AG04450 (cell line): ENCODE data around the gene FAM174B. TPM values are rescaled to one million over a fixed set of nuclear protein-coding genes. Genes with fewer than 3 reads are reported as not detected.

ENCODE experiments used
- CTCF ChIA-PET: fragments of 300-600, 350-600 bp; formaldehyde crosslinking; extraction: SDS; loops from one replicate; lab custom pipeline; 2022; ENCODE audit warnings: antibody characterized with exemption, inconsistent platforms; lab: Charles Lee
- POLR2A ChIA-PET: fragments of 350-600 bp; formaldehyde crosslinking; extraction: SDS; loops from one replicate; lab custom pipeline; 2021; ENCODE audit warnings: antibody characterized with exemption, inconsistent platforms; lab: Yijun Ruan, JAX
- DNase-seq: peaks from one replicate; pipeline ENCODE4 v3.0.0-alpha.2; 2011; ENCODE audit warnings: low read depth, low spot score
- H3K27ac ChIP-seq: one replicate; pipeline ENCODE4 v1.5.1; 2012; ENCODE audit warnings: low read depth, low read length, control low read depth
- H3K27me3 ChIP-seq: one replicate; pipeline ENCODE4 v1.6.0; 2012; ENCODE audit warnings: low read length; ENCODE audit not compliant: control insufficient read depth, insufficient read depth
- H3K4me3 ChIP-seq: 2 replicates; pipeline ENCODE4 v1.5.1; 2011; ENCODE audit warnings: mild to moderate bottlenecking, low read depth, low read length, control low read depth
- H3K9me3 ChIP-seq: 2 replicates; pipeline ENCODE4 v1.5.1; 2012; ENCODE audit warnings: low read length; ENCODE audit not compliant: control insufficient read depth, insufficient read depth
- CTCF ChIP-seq: IDR thresholded peaks from 2 replicates; pipeline ENCODE4 v1.5.1; 2011; ENCODE audit warnings: low read depth, low read length, control low read depth, inconsistent platforms
- polyA plus RNA-seq: library from polyadenylated mRNA; depleted of rRNA; stranded (reverse); fragments of >200 nt; gene quantifications from 2 replicates; pipeline ENCODE4 v1.2.3, GENCODE V29; 2011

The FAM174B gene
- polyA plus RNA-seq, 1 experiment = 2.1 TPM

- Histone ChIP-seq H3K27me3 (no peaks in the 10 kb centered on the region), H3K9me3 (no peaks in the 10 kb centered on the region), H3K4me3 (no peak overlapping the region), H3K27ac (peak overlapping the region; percentile 31)
- ChIA-PET CTCF (interaction anchor here (2.1 kb wide), 1 partner anchor 27 kb away, joined by 5 read pairs; no protein-coding TSS in a partner anchor), POLR2A (interaction anchor here (0.9 kb wide), 1 partner anchor 28 kb away, joined by 3 read pairs; no protein-coding TSS in a partner anchor)
- peak; percentile 11 for DNase-seq
- TF ChIP-seq CTCF = no peak
These were observed 31.6 kb upstream of the FAM174B start for GRCh38 chr15:92687195-92687602.

- H3K27me3 ChIP-seq = no peaks in the 10 kb centered on the region
- CTCF ChIA-PET = interaction anchor here (1.6 kb wide), 1 partner anchor 162 kb away, joined by 6 read pairs; no protein-coding TSS in a partner anchor
- DNase-seq = no peak
- no peaks in the 10 kb centered on the region for H3K9me3 ChIP-seq
- POLR2A ChIA-PET = no interaction called here
- no peak overlapping the region for H3K27ac ChIP-seq
- no peak overlapping the region for H3K4me3 ChIP-seq
- TF ChIP-seq CTCF = peak; percentile 30; the same call in 1 of the 2 replicates
These were observed 27.9 kb upstream of the FAM174B start for GRCh38 chr15:92683511-92683834.

- H3K4me3 ChIP-seq = no peak overlapping the region
- no peak for TF ChIP-seq CTCF
- ChIA-PET POLR2A (interaction anchor here (0.8 kb wide), 1 partner anchor 31 kb away, joined by 5 read pairs; no protein-coding TSS in a partner anchor), CTCF (interaction anchor here (1.2 to 1.6 kb wide), 2 partner anchors 32 to 161 kb away, joined by 6 to 8 read pairs; no protein-coding TSS in a partner anchor)
- DNase-seq = no peak
- H3K27me3 ChIP-seq = no peaks in the 10 kb centered on the region
- no peaks in the 10 kb centered on the region for H3K9me3 ChIP-seq
- peak overlapping the region; percentile 39 for H3K27ac ChIP-seq
These were observed 27.4 kb upstream of the FAM174B start for GRCh38 chr15:92682741-92683510.

GRCh38 chr15:92681141-92681631, 25.6 kb upstream of the FAM174B start:
- no peak for TF ChIP-seq CTCF
- no peaks in the 10 kb centered on the region for H3K27me3 ChIP-seq
- no peak overlapping the region for H3K4me3 ChIP-seq
- CTCF ChIA-PET = interaction anchor here (1.0 to 1.3 kb wide), 2 partner anchors 34 to 159 kb away, joined by 4 to 8 read pairs; no protein-coding TSS in a partner anchor
- H3K27ac ChIP-seq = peak overlapping the region; percentile 52
- DNase-seq = peak; percentile 75
- no peaks in the 10 kb centered on the region for H3K9me3 ChIP-seq
- POLR2A ChIA-PET = interaction anchor here (0.9 to 1.3 kb wide), 4 partner anchors 12 to 201 kb away, joined by 3 to 5 read pairs (median 3); no protein-coding TSS in a partner anchor

GRCh38 chr15:92677999-92678398, 22.4 kb upstream of the FAM174B start:
- no peak for TF ChIP-seq CTCF
- ChIA-PET CTCF (interaction anchor here (1.1 kb wide), 1 partner anchor 22 kb away, joined by 3 read pairs; no protein-coding TSS in a partner anchor), POLR2A (no interaction called here)
- DNase-seq = no peak
- Histone ChIP-seq H3K4me3 (no peak overlapping the region), H3K27ac (no peak overlapping the region), H3K27me3 (peaks cover 3% of the 10 kb centered on the region), H3K9me3 (no peaks in the 10 kb centered on the region)
